MCF 10A (cell line): ENCODE results near the gene PTGDR. TPM values are rescaled to one million over a fixed set of nuclear protein-coding genes. Genes with fewer than 3 reads are reported as not detected.

Source experiments
- BruUV-seq: library from RNA; stranded (reverse); fragments of 400-500 nt; replicated peaks from 2 replicates; lab custom pipeline; 2021; lab: Mats Ljungman, UMichigan
- CTCF ChIA-PET: fragments of 300-600 bp; sonication (Branson Sonifier 250); formaldehyde crosslinking; extraction: SDS; loops from one replicate; lab custom pipeline; 2021; ENCODE audit warnings: antibody characterized with exemption, inconsistent platforms; lab: Yijun Ruan, JAX
- POLR2A ChIA-PET: fragments of 300-600, 350-650 bp; sonication (Branson Sonifier 250); formaldehyde crosslinking; extraction: SDS; loops from one replicate; lab custom pipeline; 2020; ENCODE audit warnings: antibody characterized with exemption, inconsistent platforms; lab: Yijun Ruan, JAX
- DNase-seq: peaks from one replicate; pipeline ENCODE4 v3.0.0-alpha.2; 2018; ENCODE audit not compliant: unreplicated experiment
- H3K27ac Mint-ChIP-seq: one replicate; pipeline ENCODE4 v1.8.0; 2022; ENCODE audit warnings: mild to moderate bottlenecking, low read depth, mixed read lengths; ENCODE audit not compliant: unreplicated experiment
- H3K27me3 Mint-ChIP-seq: one replicate; pipeline ENCODE4 v1.8.0; 2022; ENCODE audit warnings: mixed read lengths; ENCODE audit not compliant: insufficient read depth, unreplicated experiment
- H3K36me3 Mint-ChIP-seq: one replicate; pipeline ENCODE4 v1.8.0; 2022; ENCODE audit warnings: mild to moderate bottlenecking, moderate library complexity, mixed read lengths; ENCODE audit not compliant: insufficient read depth, unreplicated experiment
- H3K4me1 Mint-ChIP-seq: one replicate; pipeline ENCODE4 v1.8.0; 2022; ENCODE audit warnings: mixed read lengths; ENCODE audit not compliant: insufficient read depth, unreplicated experiment
- H3K4me3 Mint-ChIP-seq: one replicate; pipeline ENCODE4 v1.8.0; 2022; ENCODE audit warnings: mild to moderate bottlenecking, moderate library complexity, mixed read lengths; ENCODE audit not compliant: unreplicated experiment
- H3K9me3 Mint-ChIP-seq: one replicate; pipeline ENCODE4 v1.8.0; 2022; ENCODE audit warnings: mixed read lengths; ENCODE audit not compliant: unreplicated experiment
- CTCF ChIP-seq: fragments of 200-600 bp; IDR thresholded peaks from one replicate; pipeline ENCODE4 v1.8.0; 2022; ENCODE audit warnings: antibody characterized with exemption, mild to moderate bottlenecking; ENCODE audit not compliant: unreplicated experiment
- intact Hi-C: fragments of 100-400 bp; cut with micrococcal nuclease; formaldehyde crosslinking; loops from 2 replicates; pipeline ENCODE4 v1.14.1; 2022
- total RNA-seq: library from RNA; stranded (reverse); gene quantifications from 2 replicates; pipeline ENCODE4 v1.2.3, GENCODE V29; 2022

The PTGDR gene
- total RNA-seq, 1 experiment from 2014 or later = not detected

GRCh38 chr14:52238682-52239081 is 28.8 kb upstream of the PTGDR start:
- no peak for TF ChIP-seq CTCF

GRCh38 chr14:52240623-52241022 is 26.9 kb upstream of the PTGDR start:
- H3K27me3 Mint-ChIP-seq = no peaks in the 10 kb centered on the region
- intact Hi-C loops = no loop called here
- TSS peak; percentile 75 for BruUV-seq
- H3K4me3 Mint-ChIP-seq = no peak overlapping the region
- H3K9me3 Mint-ChIP-seq = no peaks in the 10 kb centered on the region
- TF ChIP-seq CTCF = no peak
- ChIA-PET POLR2A (no interaction called here), CTCF (interaction anchor here (0.6 kb wide), 1 partner anchor 806 kb away, joined by 4 read pairs; no protein-coding TSS in a partner anchor)
- H3K4me1 Mint-ChIP-seq = peaks cover 19% of the 10 kb centered on the region
- H3K36me3 Mint-ChIP-seq = no peaks in the 10 kb centered on the region
- H3K27ac Mint-ChIP-seq = peak overlapping the region; percentile 61
- no peak for DNase-seq

More at GRCh38 chr14:52238682-52239081, 28.8 kb upstream of the PTGDR start:
- intact Hi-C loops = no loop called here
- Mint-ChIP-seq H3K36me3 (no peaks in the 10 kb centered on the region), H3K4me1 (peaks cover 14% of the 10 kb centered on the region), H3K27ac (no peak overlapping the region), H3K4me3 (no peak overlapping the region), H3K27me3 (no peaks in the 10 kb centered on the region), H3K9me3 (no peaks in the 10 kb centered on the region)
- DNase-seq = no peak
- CTCF ChIA-PET = interaction anchor here (0.6 kb wide), 1 partner anchor 1391 kb away, joined by 4 read pairs; no protein-coding TSS in a partner anchor
- POLR2A ChIA-PET = no interaction called here
- BruUV-seq = no TSS peak

- H3K9me3 Mint-ChIP-seq = no peaks in the 10 kb centered on the region
Measured at GRCh38 chr14:52241087-52241793, 26.3 kb upstream of the PTGDR start.

More at GRCh38 chr14:52241087-52241793, 26.3 kb upstream of the PTGDR start:
- no TSS peak for BruUV-seq
- intact Hi-C loops = no loop called here
- ChIA-PET POLR2A (no interaction called here), CTCF (no interaction called here)
- no peak for TF ChIP-seq CTCF
- no peaks in the 10 kb centered on the region for H3K36me3 Mint-ChIP-seq
- no peaks in the 10 kb centered on the region for H3K27me3 Mint-ChIP-seq
- DNase-seq = peak; percentile 71
- peaks cover 19% of the 10 kb centered on the region for H3K4me1 Mint-ChIP-seq
- H3K27ac Mint-ChIP-seq = peak overlapping the region; percentile 61
- H3K4me3 Mint-ChIP-seq = no peak overlapping the region
